ENCODE measurements around the gene IQSEC1.

IQSEC1 gene

GRCh38 chr3:13034109-13034800 lies 39.0 kb downstream of the IQSEC1 start:
- TF ChIP-seq CTCF (IDR thresholded peaks at IDR 0.05; ENCODE audit: low read depth, low read length), result no peak
- H3K4me3 ChIP-seq (ENCODE audit: low read depth, low read length), result no peak overlapping the region
- in situ Hi-C loops (cut with HindIII; ENCODE audit: low sequenced_read_pairs), result no loop called here
- no peak for DNase-seq (ENCODE audit: low read depth, low spot score)

GRCh38 chr3:13032206-13032605 lies 41.0 kb downstream of the IQSEC1 start:
- TF ChIP-seq CTCF (IDR thresholded peaks at IDR 0.05; ENCODE audit: low read depth, low read length), result no peak
- DNase-seq (ENCODE audit: low read depth, low spot score), result no peak
- no peak overlapping the region for H3K4me3 ChIP-seq (ENCODE audit: low read depth, low read length)
- in situ Hi-C loops (cut with HindIII; ENCODE audit: low sequenced_read_pairs), result no loop called here

- TF ChIP-seq CTCF (IDR thresholded peaks at IDR 0.05; ENCODE audit: low read depth, low read length), result no peak
- DNase-seq (ENCODE audit: low read depth, low spot score), result no peak
- H3K4me3 ChIP-seq (ENCODE audit: low read depth, low read length), result no peak overlapping the region
- in situ Hi-C loops (cut with HindIII; ENCODE audit: low sequenced_read_pairs), result no loop called here
Observed at GRCh38 chr3:13031621-13032020, 41.6 kb downstream of the IQSEC1 start.

- no peak overlapping the region for H3K4me3 ChIP-seq (ENCODE audit: low read depth, low read length)
- in situ Hi-C loops (cut with HindIII; ENCODE audit: low sequenced_read_pairs), result no loop called here
- TF ChIP-seq CTCF (IDR thresholded peaks at IDR 0.05; ENCODE audit: low read depth, low read length), result no peak
- DNase-seq (ENCODE audit: low read depth, low spot score), result no peak
Observed at GRCh38 chr3:13030684-13031083, 42.5 kb downstream of the IQSEC1 start.

- no peak for TF ChIP-seq CTCF (IDR thresholded peaks at IDR 0.05; ENCODE audit: low read depth, low read length)
- DNase-seq (ENCODE audit: low read depth, low spot score), result no peak
- in situ Hi-C loops (cut with HindIII; ENCODE audit: low sequenced_read_pairs), result no loop called here
- no peak overlapping the region for H3K4me3 ChIP-seq (ENCODE audit: low read depth, low read length)
Observed at GRCh38 chr3:13028010-13028821, 45.0 kb downstream of the IQSEC1 start.

- in situ Hi-C loops (cut with HindIII; ENCODE audit: low sequenced_read_pairs), result no loop called here
- no peak overlapping the region for H3K4me3 ChIP-seq (ENCODE audit: low read depth, low read length)
- peak; percentile 4 for TF ChIP-seq CTCF (IDR thresholded peaks at IDR 0.05; ENCODE audit: low read depth, low read length)
- no peak for DNase-seq (ENCODE audit: low read depth, low spot score)
Observed at GRCh38 chr3:13027154-13027553, 46.1 kb downstream of the IQSEC1 start.

Data from astrocyte of the spinal cord (primary cell).